Body of pancreas (tissue), 4 donors: ENCODE results near the gene YIPF7. TPM values are rescaled to one million over a fixed set of nuclear protein-coding genes. Genes with fewer than 3 reads are reported as not detected.
A peak's percentile ranks its signal among the peaks of the same experiment; 100 is the strongest.

ENCODE experiments used
- ATAC-seq: fragments of 150-250 bp; one replicate; pipeline ENCODE4 v1.9.1; 2016
- DNase-seq, 4 donors: peaks; one replicate each; pipeline ENCODE4 v3.0.0-alpha.2; 2019
- H3K27ac ChIP-seq, 4 donors: fragments of 200-600 bp; sonication (generic); 1 replicate in 3 of 4; 2 replicates in 1 of 4; pipeline versions ENCODE4 v1.5.1 to v1.6.1; 2016 to 2019; ENCODE audit warnings: mild to moderate bottlenecking in 1 of 4, mixed read lengths in 1 of 4, moderate library complexity in 1 of 4
- H3K27me3 ChIP-seq, 2 donors: fragments of 200-600 bp; sonication (generic); one replicate each; pipeline ENCODE4 v1.6.0; 2016; ENCODE audit warnings: mild to moderate bottlenecking in 1 of 2
- H3K36me3 ChIP-seq, 2 donors: fragments of 200-600 bp; sonication (generic); replicated peaks in 1 of 2; 2 replicates each; pipeline ENCODE4 v1.5.1; 2016; ENCODE audit warnings: low read depth in 2 of 2; ENCODE audit not compliant: insufficient read depth in 1 of 2
- H3K4me1 ChIP-seq: fragments of 200-600 bp; sonication (generic); one replicate; pipeline ENCODE4 v1.6.0; 2016
- H3K4me3 ChIP-seq, 2 donors: fragments of 200-600 bp; sonication (generic); 1 replicate in 1 of 2; 2 replicates in 1 of 2; pipeline ENCODE4 v1.5.1; 2016 to 2019
- H3K9me3 ChIP-seq, 3 donors: fragments of 200-600 bp; sonication (generic); 1 replicate in 2 of 3; 2 replicates in 1 of 3; pipeline ENCODE4 v1.5.1; 2016
- CTCF ChIP-seq, 7 experiments: fragments of 450-650 bp in 4 of 7; fragments of 200-600 bp in 3 of 7; sonication (generic) in 3 of 7; IDR thresholded peaks; one replicate each; pipeline ENCODE4 v1.5.1; 2016 to 2019; ENCODE audit warnings: antibody characterized with exemption in 7 of 7
- POLR2A ChIP-seq, 3 donors: fragments of 450-650 bp; IDR thresholded peaks; one replicate each; pipeline ENCODE4 v1.6.1; 2016; ENCODE audit warnings: antibody characterized with exemption in 3 of 3, mild to moderate bottlenecking in 2 of 3
- whole genome bisulfite sequencing, 2 donors: methylation state at CpG; one replicate each; pipeline ENCODE4 v1.1.5; 2017; 5-methylcytosine and 5-hydroxymethylcytosine counted together
- intact Hi-C: fragments of 100-400 bp; cut with DNase I; formaldehyde crosslinking; loops from one replicate; pipeline ENCODE4 v1.15.1; 2023
- total RNA-seq, 2 donors: library from RNA; depleted of rRNA; stranded (reverse); fragments of >200 nt; gene quantifications; one replicate each; pipeline ENCODE4 v1.1.0, GENCODE V29; 2016

Gene YIPF7
- total RNA-seq, 2 donors from 2014 or later, result not detected

- Histone ChIP-seq H3K4me1 (no peaks in the 10 kb centered on the region), H3K9me3 (peaks cover 0 to 2% (median 0%) of the 10 kb centered on the region in 3 donors), H3K4me3 (no peak overlapping the region), H3K27ac (no peak overlapping the region), H3K27me3 (no peaks in the 10 kb centered on the region), H3K36me3 (no peaks in the 10 kb centered on the region)
- TF ChIP-seq POLR2A (IDR thresholded peaks at IDR 0.05) (no peak), CTCF (IDR thresholded peaks at IDR 0.05) (no peak)
- intact Hi-C loops, result no loop called here
- WGBS, 2 donors, result 66 to 76% methylated on average over 4 of the region's 4 CpGs
- DNase-seq (no peak), ATAC-seq (no peak)
These were observed 13.3 kb downstream of the YIPF7 start for GRCh38 chr4:44638091-44638490.

- TF ChIP-seq CTCF (IDR thresholded peaks at IDR 0.05) (no peak), POLR2A (IDR thresholded peaks at IDR 0.05) (no peak)
- WGBS, 2 donors, result 68 to 69% methylated on average over 8 of the region's 8 CpGs
- intact Hi-C loops, result no loop called here
- no peak for DNase-seq
- Histone ChIP-seq H3K4me3 (no peak overlapping the region), H3K27me3 (no peaks in the 10 kb centered on the region), H3K27ac (no peak overlapping the region), H3K9me3 (no peaks in the 10 kb centered on the region), H3K36me3 (no peaks in the 10 kb centered on the region), H3K4me1 (no peaks in the 10 kb centered on the region)
- ATAC-seq, result no peak
These were observed 18.7 kb downstream of the YIPF7 start for GRCh38 chr4:44632733-44633132.

GRCh38 chr4:44632089-44632488 lies 19.3 kb downstream of the YIPF7 start:
- no peak for ATAC-seq
- Histone ChIP-seq H3K4me3 (no peak overlapping the region), H3K27me3 (no peaks in the 10 kb centered on the region), H3K9me3 (no peaks in the 10 kb centered on the region), H3K36me3 (no peaks in the 10 kb centered on the region), H3K4me1 (no peaks in the 10 kb centered on the region), H3K27ac (no peak overlapping the region)
- intact Hi-C loops, result no loop called here
- TF ChIP-seq CTCF (IDR thresholded peaks at IDR 0.05) (no peak), POLR2A (IDR thresholded peaks at IDR 0.05) (no peak)
- DNase-seq, result no peak
- 69 to 75% methylated on average over 4 of the region's 4 CpGs for WGBS, 2 donors

GRCh38 chr4:44629280-44629866 lies 22.1 kb downstream of the YIPF7 start:
- no peak overlapping the region for H3K4me3 ChIP-seq
- DNase-seq (peak; percentile 33 to 58 (median 42)), ATAC-seq (peak; percentile 88)
- H3K27me3 ChIP-seq, result no peaks in the 10 kb centered on the region
- no peaks in the 10 kb centered on the region for H3K36me3 ChIP-seq
- intact Hi-C loops, result no loop called here
- H3K4me1 ChIP-seq, result no peaks in the 10 kb centered on the region
- no peak overlapping the region for H3K27ac ChIP-seq
- H3K9me3 ChIP-seq, result no peaks in the 10 kb centered on the region
- TF ChIP-seq CTCF (IDR thresholded peaks at IDR 0.05) (peak; percentile 21 to 65 (median 61)), POLR2A (IDR thresholded peaks at IDR 0.05) (no peak)
- WGBS, 2 donors, result 1 to 2% methylated on average over 2 of the region's 2 CpGs

GRCh38 chr4:44623676-44624075 lies 27.7 kb downstream of the YIPF7 start:
- Histone ChIP-seq H3K27me3 (no peaks in the 10 kb centered on the region), H3K4me3 (no peak overlapping the region), H3K36me3 (no peaks in the 10 kb centered on the region), H3K4me1 (no peaks in the 10 kb centered on the region), H3K9me3 (no peaks in the 10 kb centered on the region), H3K27ac (no peak overlapping the region)
- intact Hi-C loops, result no loop called here
- no peak for TF ChIP-seq POLR2A (IDR thresholded peaks at IDR 0.05)
- TF ChIP-seq CTCF (IDR thresholded peaks at IDR 0.05), result no peak
- DNase-seq (no peak), ATAC-seq (no peak)
- WGBS, 2 donors, result 11 to 14% methylated on average over 1 of the region's 1 CpG
